Measurements from ENCODE around the gene DEFB113.

- TF ChIP-seq CTCF (conservative IDR thresholded peaks at IDR 0.05) = no peak
- no peak for TF ChIP-seq ZFX (IDR thresholded peaks at IDR 0.05)
These were observed 20.4 kb downstream of the DEFB113 start for GRCh38 chr6:49949062-49949461.

Measured in C4-2B (cell line).